Measurements from ENCODE around the gene RGL3. TPM values are rescaled to one million over a fixed set of nuclear protein-coding genes. Genes with fewer than 3 reads are reported as not detected.
"Not testable (repeated sequence)": the region's sequence is repeated elsewhere in the genome, so short reads cannot be mapped to it uniquely, and the experiment has no call there.

RGL3 gene
- total and polyA plus RNA-seq, 4 donors, result 1.5 to 9.9 (median 6.4) TPM

DNA sequence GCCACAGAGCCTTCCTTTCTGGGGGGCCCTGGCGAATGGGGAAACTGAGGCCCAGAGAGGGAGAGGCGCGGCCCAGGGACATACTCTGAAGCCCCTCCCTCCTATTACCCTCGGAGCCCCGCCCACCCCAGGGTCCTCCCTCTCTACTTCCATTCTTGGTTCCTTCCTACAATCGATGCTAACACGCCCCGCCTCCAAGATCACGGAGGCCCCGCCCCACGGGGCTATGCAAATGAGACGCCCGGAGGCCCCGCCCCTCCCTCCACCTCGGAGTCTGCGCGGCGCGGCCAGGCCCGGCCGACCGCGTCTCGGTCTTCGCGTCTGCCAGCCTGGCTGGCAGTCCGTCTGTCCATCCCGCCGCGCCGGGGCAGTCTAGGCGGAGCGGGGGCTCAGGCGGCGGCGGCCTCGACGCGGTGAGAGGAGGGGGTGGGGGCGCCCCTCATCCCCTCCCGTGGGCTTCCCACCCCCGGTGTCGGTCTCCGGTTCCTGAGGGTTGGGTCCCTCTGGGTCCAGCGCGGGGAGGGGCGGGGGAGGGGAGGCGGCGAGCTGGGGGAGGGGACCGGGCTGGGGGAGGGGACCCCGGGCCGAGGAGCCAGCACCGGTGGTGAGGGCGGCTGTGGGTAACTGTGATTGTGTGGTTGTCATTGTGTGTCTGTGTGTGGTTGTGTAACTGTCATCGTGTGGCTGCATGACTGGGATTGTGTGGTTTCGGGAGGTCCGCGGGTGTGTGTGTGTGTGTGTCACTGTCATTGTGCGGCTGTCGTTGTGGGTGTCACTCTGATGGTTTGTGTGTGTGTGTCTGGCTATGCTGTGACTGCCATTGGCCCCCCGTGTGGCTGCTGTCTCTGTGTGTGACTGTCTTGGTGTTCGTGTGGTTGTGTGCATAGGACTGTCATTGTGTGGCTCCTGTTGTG lies 63.7 kb downstream of the RGL3 start, which contains the start of gene PLPPR2:
PLPPR2 (plus strand) TSS at position 273 of the 914 bp plus-strand sequence. CDS start 2,242 bp downstream, outside the sequence.
- peak in 5 of 6 donors; percentile 91 to 99 (median 93) for DNase-seq (ENCODE audit: low read depth in 4 of 6, low spot score in 6 of 6)
- H3K4me3 ChIP-seq (ENCODE audit: low read depth, low read length), result peak within 1 kb of the TSS; percentile 67
- peak within 1 kb of the TSS; percentile 8 for H3K27ac ChIP-seq (ENCODE audit: low read depth, low read length)
- peaks cover 28% of the 10 kb centered on the region for H3K4me1 ChIP-seq (ENCODE audit: control insufficient read depth, insufficient read depth, low read length)
- no peaks in the 10 kb centered on the region for H3K9me3 ChIP-seq (ENCODE audit: control insufficient read depth, insufficient read depth, low read length)
- H3K27me3 ChIP-seq (ENCODE audit: control insufficient read depth, insufficient read depth, low read length), result no peaks in the 10 kb centered on the region
- 3% methylated on average over 46 of the region's 62 CpGs for WGBS (ENCODE audit: insufficient coverage)
- peaks cover 41% of the 10 kb centered on the region for H3K36me3 ChIP-seq (ENCODE audit: control insufficient read depth, insufficient read depth, low read length)

DNA sequence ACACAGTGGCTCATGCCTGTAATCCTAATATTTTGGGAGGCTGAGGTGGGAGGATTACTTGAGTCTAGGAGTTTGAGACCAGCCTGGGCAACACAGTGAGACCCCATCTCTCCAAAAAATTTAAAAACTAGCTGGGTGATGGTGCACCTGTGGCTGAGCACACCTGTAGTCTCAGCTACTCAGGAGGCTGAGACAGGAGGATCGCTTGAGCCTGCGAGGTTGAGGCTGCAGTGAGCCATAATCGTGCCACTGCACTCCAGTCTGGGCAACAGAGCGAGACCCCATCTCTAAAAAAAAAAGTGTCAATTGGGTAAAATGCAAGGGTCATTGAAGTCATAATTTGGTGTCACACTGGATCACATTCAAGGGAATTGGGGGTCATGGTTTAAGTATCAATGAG lies 65.0 kb downstream of the RGL3 start:
- DNase-seq (ENCODE audit: low read depth in 4 of 6, low spot score in 6 of 6); H3K9me3 ChIP-seq (ENCODE audit: control insufficient read depth, insufficient read depth, low read length); H3K27me3 ChIP-seq (ENCODE audit: control insufficient read depth, insufficient read depth, low read length); H3K27ac ChIP-seq (ENCODE audit: low read depth, low read length); H3K4me3 ChIP-seq (ENCODE audit: low read depth, low read length): not testable (repeated sequence)
- H3K4me1 ChIP-seq (ENCODE audit: control insufficient read depth, insufficient read depth, low read length), result peaks cover 28% of the 10 kb centered on the region
- 94% methylated on average over 4 of the region's 4 CpGs for WGBS (ENCODE audit: insufficient coverage)
- peaks cover 28% of the 10 kb centered on the region for H3K36me3 ChIP-seq (ENCODE audit: control insufficient read depth, insufficient read depth, low read length)

GRCh38 chr19:11349171-11349570 lies 69.9 kb downstream of the RGL3 start:
- 65% methylated on average over 3 of the region's 4 CpGs for WGBS (ENCODE audit: insufficient coverage)
- no peak for DNase-seq (ENCODE audit: low read depth in 4 of 6, low spot score in 6 of 6)
- Histone ChIP-seq H3K36me3 (ENCODE audit: control insufficient read depth, insufficient read depth, low read length) (peaks cover 2% of the 10 kb centered on the region), H3K4me1 (ENCODE audit: control insufficient read depth, insufficient read depth, low read length) (peaks cover 23% of the 10 kb centered on the region), H3K9me3 (ENCODE audit: control insufficient read depth, insufficient read depth, low read length) (no peaks in the 10 kb centered on the region), H3K27ac (ENCODE audit: low read depth, low read length) (no peak overlapping the region), H3K27me3 (ENCODE audit: control insufficient read depth, insufficient read depth, low read length) (no peaks in the 10 kb centered on the region), H3K4me3 (ENCODE audit: low read depth, low read length) (no peak overlapping the region)

DNA sequence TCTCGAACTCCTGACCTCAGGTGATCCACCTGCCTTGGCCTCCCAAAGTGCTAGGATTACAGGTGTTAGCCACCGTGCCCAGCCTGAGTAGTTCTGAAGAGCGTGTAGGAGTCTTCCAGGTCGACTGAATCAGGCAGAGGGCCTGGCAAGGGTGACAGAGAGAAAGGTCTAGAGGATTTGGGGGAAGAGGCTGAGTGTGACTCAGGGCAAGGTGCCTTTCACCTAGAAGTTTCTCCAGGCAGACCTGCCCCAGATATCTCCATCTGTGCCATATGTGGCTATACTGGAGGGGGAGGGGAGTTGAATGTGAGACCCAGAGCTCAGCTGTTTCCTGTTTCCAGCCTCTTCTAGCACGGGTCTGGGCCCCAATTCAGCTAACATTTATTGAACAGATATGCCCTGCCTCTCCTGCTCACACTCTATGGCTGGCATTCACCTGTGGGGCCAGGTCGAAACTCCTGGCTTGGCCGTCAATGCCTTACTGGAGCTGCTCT lies 71.5 kb downstream of the RGL3 start:
- no peak overlapping the region for H3K27ac ChIP-seq (ENCODE audit: low read depth, low read length)
- 83% methylated on average over 7 of the region's 7 CpGs for WGBS (ENCODE audit: insufficient coverage)

GRCh38 chr19:11346104-11346940 lies 72.8 kb downstream of the RGL3 start, which contains the start of the genes CCDC159 and TMEM205:
Gene CCDC159, plus strand, starts transcription at chr19:11346519. Its CDS starts 88 bp downstream, at chr19:11346607.
Gene TMEM205, minus strand, starts transcription at chr19:11346268. Its CDS starts 649 bp downstream, at chr19:11345619.
- no peaks in the 10 kb centered on the region for H3K27me3 ChIP-seq (ENCODE audit: control insufficient read depth, insufficient read depth, low read length)
- H3K4me3 ChIP-seq (ENCODE audit: low read depth, low read length), result peak within 1 kb of the TSS; percentile 87
- H3K9me3 ChIP-seq (ENCODE audit: control insufficient read depth, insufficient read depth, low read length), result no peaks in the 10 kb centered on the region
- peak within 1 kb of the TSS; percentile 89 for H3K27ac ChIP-seq (ENCODE audit: low read depth, low read length)
- peaks cover 19% of the 10 kb centered on the region for H3K36me3 ChIP-seq (ENCODE audit: control insufficient read depth, insufficient read depth, low read length)
- 0% methylated on average over 42 of the region's 50 CpGs for WGBS (ENCODE audit: insufficient coverage)
- H3K4me1 ChIP-seq (ENCODE audit: control insufficient read depth, insufficient read depth, low read length), result peaks cover 28% of the 10 kb centered on the region
- DNase-seq (ENCODE audit: low read depth in 4 of 6, low spot score in 6 of 6), result peak; percentile 92 to 100 (median 98)

More for the DNA sequence above, 71.5 kb downstream of the RGL3 start:
- Histone ChIP-seq H3K27me3 (ENCODE audit: control insufficient read depth, insufficient read depth, low read length) (no peaks in the 10 kb centered on the region), H3K36me3 (ENCODE audit: control insufficient read depth, insufficient read depth, low read length) (peaks cover 10% of the 10 kb centered on the region), H3K9me3 (ENCODE audit: control insufficient read depth, insufficient read depth, low read length) (no peaks in the 10 kb centered on the region), H3K4me1 (ENCODE audit: control insufficient read depth, insufficient read depth, low read length) (peaks cover 28% of the 10 kb centered on the region), H3K4me3 (ENCODE audit: low read depth, low read length) (no peak overlapping the region)
- no peak for DNase-seq (ENCODE audit: low read depth in 4 of 6, low spot score in 6 of 6)

GRCh38 chr19:11345122-11345803 lies 73.9 kb downstream of the RGL3 start:
- H3K4me3 ChIP-seq (ENCODE audit: low read depth, low read length), result peak overlapping the region; percentile 87
- H3K4me1 ChIP-seq (ENCODE audit: control insufficient read depth, insufficient read depth, low read length), result peaks cover 28% of the 10 kb centered on the region
- no peaks in the 10 kb centered on the region for H3K9me3 ChIP-seq (ENCODE audit: control insufficient read depth, insufficient read depth, low read length)
- peak overlapping the region; percentile 76 for H3K27ac ChIP-seq (ENCODE audit: low read depth, low read length)
- peaks cover 19% of the 10 kb centered on the region for H3K36me3 ChIP-seq (ENCODE audit: control insufficient read depth, insufficient read depth, low read length)
- no peaks in the 10 kb centered on the region for H3K27me3 ChIP-seq (ENCODE audit: control insufficient read depth, insufficient read depth, low read length)
- no peak for DNase-seq (ENCODE audit: low read depth in 4 of 6, low spot score in 6 of 6)
- 44% methylated on average over 10 of the region's 15 CpGs for WGBS (ENCODE audit: insufficient coverage)

Small RNA genes lying within 50 kb of the gene (small RNA-seq; reads per million reads assigned to genes)
- not detected for gene RF00019 (ENCODE audit: low replicate concordance)

Other genes starting within 250 kb of the RGL3 start
- gene KANK2, start 221.8 kb downstream of the RGL3 start, total RNA-seq, result 100 to 1,000 TPM in 1 of 2 donors, 10 to 100 TPM in 1; 56.3 to 270 TPM
- gene KANK2, start 221.8 kb downstream of the RGL3 start, polyA plus RNA-seq (ENCODE audit: insufficient read length in 2 of 2), result 100 to 1,000 TPM in 1 of 2 donors, 10 to 100 TPM in 1; 65.9 to 130 TPM
- gene ANGPTL8, start 179.7 kb downstream of the RGL3 start, total RNA-seq, result not detected
- gene ANGPTL8, start 179.7 kb downstream of the RGL3 start, polyA plus RNA-seq (ENCODE audit: insufficient read length in 2 of 2), result 1 to 10 TPM in 1 of 2 donors, under 1 TPM in 1; 0.71 to 2.3 TPM
- 10 to 100 TPM; 16.5 to 42.7 TPM for gene DOCK6, start 156.8 kb downstream of the RGL3 start, total RNA-seq
- 10 to 100 TPM; 51.8 to 71.2 TPM for gene DOCK6, start 156.8 kb downstream of the RGL3 start, polyA plus RNA-seq (ENCODE audit: insufficient read length in 2 of 2)
- not detected for gene TSPAN16, start 123.2 kb downstream of the RGL3 start, total RNA-seq
- under 1 TPM in 1 of 2 donors, not detected in 1; 0.36 TPM for gene TSPAN16, start 123.2 kb downstream of the RGL3 start, polyA plus RNA-seq (ENCODE audit: insufficient read length in 2 of 2)
- 10 to 100 TPM; 14.2 to 27.0 TPM for gene RAB3D, start 79.7 kb downstream of the RGL3 start, total RNA-seq
- 10 to 100 TPM; 13.2 to 17.5 TPM for gene RAB3D, start 79.7 kb downstream of the RGL3 start, polyA plus RNA-seq (ENCODE audit: insufficient read length in 2 of 2)
- gene TMEM205, start 73.0 kb downstream of the RGL3 start, total RNA-seq, result 100 to 1,000 TPM in 1 of 2 donors, 10 to 100 TPM in 1; 59.3 to 161 TPM
- 100 to 1,000 TPM; 120 to 125 TPM for gene TMEM205, start 73.0 kb downstream of the RGL3 start, polyA plus RNA-seq (ENCODE audit: insufficient read length in 2 of 2)
- 10 to 100 TPM; 14.9 to 37.6 TPM for gene CCDC159, start 72.8 kb downstream of the RGL3 start, total RNA-seq
- 10 to 100 TPM; 40.4 to 52.2 TPM for gene CCDC159, start 72.8 kb downstream of the RGL3 start, polyA plus RNA-seq (ENCODE audit: insufficient read length in 2 of 2)
- 10 to 100 TPM; 30.4 to 30.7 TPM for gene PLPPR2, start 63.9 kb downstream of the RGL3 start, total RNA-seq
- 100 to 1,000 TPM; 183 to 215 TPM for gene PLPPR2, start 63.9 kb downstream of the RGL3 start, polyA plus RNA-seq (ENCODE audit: insufficient read length in 2 of 2)
- gene SWSAP1, start 44.6 kb downstream of the RGL3 start, total RNA-seq, result 1 to 10 TPM in 1 of 2 donors, under 1 TPM in 1; 0.50 to 2.6 TPM
- 1 to 10 TPM; 2.3 to 2.5 TPM for gene SWSAP1, start 44.6 kb downstream of the RGL3 start, polyA plus RNA-seq (ENCODE audit: insufficient read length in 2 of 2)
- gene EPOR, start 35.0 kb downstream of the RGL3 start, total RNA-seq, result 1 to 10 TPM; 4.0 to 6.3 TPM
- gene EPOR, start 35.0 kb downstream of the RGL3 start, polyA plus RNA-seq (ENCODE audit: insufficient read length in 2 of 2), result 1 to 10 TPM; 5.9 to 8.0 TPM
- 1 to 10 TPM in 1 of 2 donors, under 1 TPM in 1; 0.79 to 5.3 TPM for gene ODAD3, start 15.8 kb upstream of the RGL3 start, total RNA-seq
- 1 to 10 TPM; 5.2 to 7.1 TPM for gene ODAD3, start 15.8 kb upstream of the RGL3 start, polyA plus RNA-seq (ENCODE audit: insufficient read length in 2 of 2)
- 100 to 1,000 TPM in 1 of 2 donors, 10 to 100 TPM in 1; 55.9 to 132 TPM for gene PRKCSH, start 16.3 kb upstream of the RGL3 start, total RNA-seq
- 100 to 1,000 TPM; 226 to 290 TPM for gene PRKCSH, start 16.3 kb upstream of the RGL3 start, polyA plus RNA-seq (ENCODE audit: insufficient read length in 2 of 2)
- gene ELAVL3, start 61.7 kb upstream of the RGL3 start, total RNA-seq, result 10 to 100 TPM; 25.8 to 69.0 TPM
- gene ELAVL3, start 61.7 kb upstream of the RGL3 start, polyA plus RNA-seq (ENCODE audit: insufficient read length in 2 of 2), result 100 to 1,000 TPM; 147 to 153 TPM
- 10 to 100 TPM in 1 of 2 donors, 1 to 10 TPM in 1; 5.8 to 10.9 TPM for gene ZNF653, start 86.5 kb upstream of the RGL3 start, total RNA-seq
- gene ZNF653, start 86.5 kb upstream of the RGL3 start, polyA plus RNA-seq (ENCODE audit: insufficient read length in 2 of 2), result 10 to 100 TPM; 21.0 to 21.4 TPM
- gene ECSIT, start 109.8 kb upstream of the RGL3 start, total RNA-seq, result 10 to 100 TPM; 31.1 to 42.8 TPM
- gene ECSIT, start 109.8 kb upstream of the RGL3 start, polyA plus RNA-seq (ENCODE audit: insufficient read length in 2 of 2), result 10 to 100 TPM; 71.0 to 77.8 TPM
- gene CNN1, start 119.5 kb upstream of the RGL3 start, total RNA-seq, result 10 to 100 TPM in 1 of 2 donors, 1 to 10 TPM in 1; 3.7 to 11.2 TPM
- gene CNN1, start 119.5 kb upstream of the RGL3 start, polyA plus RNA-seq (ENCODE audit: insufficient read length in 2 of 2), result 1 to 10 TPM; 3.6 to 4.2 TPM
- gene ELOF1, start 139.9 kb upstream of the RGL3 start, total RNA-seq, result 10 to 100 TPM; 18.3 to 59.7 TPM
- 10 to 100 TPM; 75.0 to 79.8 TPM for gene ELOF1, start 139.9 kb upstream of the RGL3 start, polyA plus RNA-seq (ENCODE audit: insufficient read length in 2 of 2)
- gene ACP5, start 158.3 kb upstream of the RGL3 start, total RNA-seq, result 1 to 10 TPM; 4.4 to 8.0 TPM
- 1 to 10 TPM in 1 of 2 donors, under 1 TPM in 1; 0.70 to 1.5 TPM for gene ACP5, start 158.3 kb upstream of the RGL3 start, polyA plus RNA-seq (ENCODE audit: insufficient read length in 2 of 2)
- 10 to 100 TPM; 43.2 to 43.3 TPM for gene ZNF627, start 178.2 kb upstream of the RGL3 start, total RNA-seq
- gene ZNF627, start 178.2 kb upstream of the RGL3 start, polyA plus RNA-seq (ENCODE audit: insufficient read length in 2 of 2), result 10 to 100 TPM; 30.2 to 32.5 TPM